HG03354 (cell line): ENCODE data around the gene COMMD2.

Source experiments
- ATAC-seq: cut with Tn5 transposase; IDR thresholded peaks from one replicate; pipeline ENCODE4 v1.9.1; 2021; ENCODE audit warnings: mild to moderate bottlenecking; ENCODE audit not compliant: unreplicated experiment, poor library complexity, severe bottlenecking

COMMD2 gene

DNA sequence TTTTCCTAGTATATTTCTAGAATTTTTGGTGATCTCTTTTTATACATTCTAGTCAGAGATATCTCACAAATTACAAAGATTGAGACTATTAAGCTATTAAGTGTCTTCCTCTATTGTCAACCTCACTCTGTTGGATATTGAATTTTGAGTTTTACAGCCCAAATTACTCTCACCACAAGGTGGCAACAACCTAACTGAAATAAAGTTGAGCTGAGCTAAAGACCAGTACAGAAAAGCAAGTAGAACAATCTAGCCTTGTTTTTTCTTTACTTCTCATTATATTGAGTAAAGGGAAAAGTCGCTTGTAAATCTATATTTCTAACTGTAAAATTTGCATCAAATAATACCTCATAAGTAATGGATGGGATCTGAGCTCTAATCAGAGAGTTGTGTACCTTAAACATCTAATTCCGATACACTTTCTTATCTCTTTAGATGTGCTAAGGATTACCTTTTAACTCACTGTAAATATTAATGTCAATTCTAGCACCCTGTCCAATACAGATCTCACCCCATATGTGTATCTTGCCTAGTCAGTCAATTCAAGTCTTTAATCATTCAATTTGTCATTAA, 13.6 kb upstream of the COMMD2 start:
- ATAC-seq = no peak

DNA sequence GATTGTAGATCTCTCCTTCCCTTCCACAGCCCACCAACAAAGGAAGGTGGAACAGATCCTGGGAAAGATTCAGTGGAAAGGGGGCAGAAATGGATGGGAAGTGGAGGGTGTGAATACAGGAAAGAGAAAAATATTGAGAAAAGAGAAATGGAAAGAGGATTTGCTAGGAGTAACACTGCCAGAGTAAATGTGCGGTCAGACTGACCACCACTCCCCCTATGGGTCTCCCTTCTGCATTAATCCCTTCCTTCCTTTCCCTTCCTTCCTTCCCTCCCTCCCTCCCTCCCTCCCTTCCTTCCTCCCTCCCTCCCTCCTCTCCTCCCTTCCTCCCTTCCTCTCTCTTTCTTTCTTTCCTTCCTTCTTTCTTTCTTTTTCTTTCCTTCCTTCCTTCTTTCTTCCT, 12.0 kb upstream of the COMMD2 start:
- no peak for ATAC-seq

- no peak for ATAC-seq
Measured at GRCh38 chr3:149763565-149764195, 11.4 kb upstream of the COMMD2 start.

- ATAC-seq = no peak
Measured at GRCh38 chr3:149753717-149754116, 1.4 kb upstream of the COMMD2 start.

DNA sequence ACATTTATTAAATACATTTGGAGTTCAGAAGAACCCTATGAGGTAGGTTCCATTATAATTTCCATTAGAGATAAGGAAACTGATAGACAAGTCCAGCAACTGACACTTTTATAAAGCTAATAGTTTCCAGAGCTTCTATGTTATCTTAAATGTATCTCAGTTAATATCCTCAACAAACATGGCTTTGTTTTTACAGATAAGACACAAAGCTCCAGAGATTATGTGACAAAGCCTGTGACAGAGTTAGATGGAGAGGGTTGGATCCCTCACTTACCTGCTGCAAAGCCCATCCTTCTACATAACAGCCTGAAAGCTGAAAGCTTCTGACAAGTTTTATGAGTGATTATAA, 473 bp upstream of the COMMD2 start:
- peak; percentile 9 for ATAC-seq

- no peak for ATAC-seq
Measured at GRCh38 chr3:149751551-149751950, 738 bp downstream of the COMMD2 start.

DNA sequence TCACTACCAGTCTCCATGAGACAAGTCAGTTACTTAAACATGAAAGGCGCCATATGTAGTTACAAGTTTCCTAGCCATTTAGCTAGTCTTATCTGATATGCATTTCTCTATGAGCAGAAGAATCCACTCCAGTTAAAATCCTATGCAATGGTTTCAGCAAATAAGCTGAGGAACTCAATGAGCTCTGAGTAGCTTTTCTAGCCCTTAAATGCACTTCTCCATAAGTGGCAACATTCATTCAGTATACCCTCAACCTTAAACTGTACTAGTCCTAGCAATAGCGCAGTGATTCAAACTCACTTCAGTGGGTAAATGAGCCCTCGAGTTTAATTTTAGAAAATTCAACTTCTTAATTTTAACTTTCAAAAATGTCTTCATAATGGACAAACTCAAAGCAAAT, 7.7 kb downstream of the COMMD2 start:
- ATAC-seq = no peak

DNA sequence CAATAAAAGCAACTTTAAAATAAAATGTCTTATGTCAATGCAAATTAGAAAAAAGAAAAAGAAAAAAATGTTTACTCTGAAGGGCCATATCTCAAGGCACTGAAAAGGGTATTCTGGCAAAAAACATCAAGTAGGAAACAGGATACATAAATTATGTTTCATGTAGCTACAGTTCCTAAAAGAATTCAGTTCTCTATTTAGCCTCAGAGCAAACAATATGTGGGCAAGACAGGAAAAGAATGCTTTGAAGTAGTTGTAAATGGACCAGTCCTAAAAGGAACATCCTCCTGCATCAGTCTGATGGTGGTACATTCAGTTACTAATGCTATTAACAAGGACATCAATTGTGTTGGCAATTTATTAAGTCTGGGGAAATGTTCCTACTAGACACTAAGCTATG, 8.1 kb downstream of the COMMD2 start:
- no peak for ATAC-seq

- no peak for ATAC-seq
Measured at GRCh38 chr3:149739396-149739795, 12.9 kb downstream of the COMMD2 start.

- ATAC-seq = no peak
Measured at GRCh38 chr3:149738876-149739275, 13.4 kb downstream of the COMMD2 start.

GRCh38 chr3:149736953-149737205, 15.4 kb downstream of the COMMD2 start:
- no peak for ATAC-seq

DNA sequence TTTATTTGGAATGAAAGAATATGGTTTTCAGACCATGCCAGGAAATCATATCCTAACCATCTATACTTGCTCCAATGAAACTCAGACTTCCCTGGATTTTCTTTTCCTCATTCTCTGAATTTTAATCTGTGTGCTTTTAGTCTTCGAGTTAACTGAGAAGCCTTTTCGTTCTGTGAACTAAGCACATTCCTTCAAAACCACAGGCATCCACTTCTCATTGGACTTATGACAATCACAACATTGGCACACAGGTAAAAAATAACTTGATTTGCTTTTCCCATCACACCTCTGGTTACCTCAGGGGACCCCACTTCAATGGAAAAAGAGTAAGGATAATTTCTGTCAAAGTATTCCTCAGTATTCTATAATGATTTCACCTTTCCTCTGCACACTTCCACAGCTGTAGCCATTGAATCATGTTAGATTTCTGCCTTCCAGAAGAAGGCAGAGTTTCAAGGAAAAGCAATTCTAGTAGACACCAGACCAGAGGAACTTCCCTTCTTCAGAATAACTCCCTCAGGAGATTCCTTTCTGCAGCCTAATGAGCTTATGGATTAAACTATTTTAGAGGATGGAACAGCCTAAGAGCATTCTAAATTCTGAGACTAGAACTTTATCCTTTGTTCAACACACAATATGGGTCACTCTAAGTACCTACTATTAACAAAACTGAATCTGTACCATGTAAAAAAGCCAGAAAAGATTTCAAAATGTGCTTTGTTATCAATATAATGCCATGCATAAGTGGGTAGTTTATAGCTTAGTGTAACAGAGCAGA, 15.9 kb downstream of the COMMD2 start:
- no peak for ATAC-seq

DNA sequence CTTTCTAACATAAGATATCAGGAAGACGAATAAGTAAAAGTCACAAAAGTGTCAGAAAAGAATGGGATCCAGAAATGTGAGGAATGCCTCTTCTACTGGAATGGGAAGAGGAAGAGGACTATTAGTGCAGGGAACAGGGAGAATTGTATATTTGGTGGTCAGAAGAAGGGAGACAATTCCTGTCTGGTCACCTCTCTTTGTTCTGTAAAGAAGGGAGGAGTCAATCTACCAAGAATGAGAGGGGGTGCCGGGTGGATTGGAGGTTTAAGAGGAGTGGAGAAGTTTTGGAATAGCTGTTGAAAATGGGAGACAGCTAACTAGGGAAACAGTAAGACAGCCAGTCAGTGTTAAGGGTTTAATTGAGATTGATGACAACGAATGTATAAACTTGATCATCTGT, 20.1 kb downstream of the COMMD2 start:
- no peak for ATAC-seq

DNA sequence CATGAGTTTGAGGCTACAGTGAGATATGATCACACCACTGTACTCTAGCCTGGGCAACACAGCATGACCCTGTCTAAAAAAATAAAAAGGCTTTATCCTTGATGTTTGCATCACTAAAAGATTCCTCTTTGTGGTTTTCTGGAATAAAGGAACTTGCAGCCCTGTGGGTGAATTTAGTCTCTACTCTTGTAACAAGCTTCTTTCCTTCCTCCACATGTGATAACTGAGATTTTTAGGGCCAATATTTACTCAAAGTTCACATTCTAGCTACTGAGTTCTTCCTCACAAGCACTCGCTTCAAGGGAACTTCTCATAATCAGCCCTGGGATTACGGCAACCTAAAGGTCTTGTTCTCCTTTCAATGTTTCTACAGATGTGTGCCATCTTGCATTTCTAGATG, 24.6 kb downstream of the COMMD2 start:
- no peak for ATAC-seq

GRCh38 chr3:149726716-149727407, 25.4 kb downstream of the COMMD2 start:
- peak; percentile 74 for ATAC-seq

DNA sequence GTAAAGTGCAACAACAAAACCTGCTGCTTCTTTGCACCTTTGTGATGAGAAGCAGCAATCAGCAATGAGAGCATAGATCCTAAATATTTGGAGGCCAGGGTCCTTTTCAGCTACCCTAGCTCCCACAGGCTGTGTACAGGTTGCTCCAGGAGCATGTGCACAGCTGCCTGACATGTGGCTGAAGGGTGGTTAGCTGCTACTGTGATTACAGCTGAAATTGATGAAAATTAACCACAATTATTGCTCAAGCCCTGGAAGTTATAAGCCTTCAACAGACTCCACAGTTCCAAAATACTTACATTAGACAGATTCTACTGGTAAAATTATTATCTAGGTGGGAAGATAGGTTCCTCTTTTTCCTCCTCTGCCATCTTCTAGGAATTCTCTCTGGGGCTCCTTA, 28.5 kb downstream of the COMMD2 start:
- no peak for ATAC-seq

- ATAC-seq = no peak
Measured at GRCh38 chr3:149720918-149721317, 31.4 kb downstream of the COMMD2 start.

DNA sequence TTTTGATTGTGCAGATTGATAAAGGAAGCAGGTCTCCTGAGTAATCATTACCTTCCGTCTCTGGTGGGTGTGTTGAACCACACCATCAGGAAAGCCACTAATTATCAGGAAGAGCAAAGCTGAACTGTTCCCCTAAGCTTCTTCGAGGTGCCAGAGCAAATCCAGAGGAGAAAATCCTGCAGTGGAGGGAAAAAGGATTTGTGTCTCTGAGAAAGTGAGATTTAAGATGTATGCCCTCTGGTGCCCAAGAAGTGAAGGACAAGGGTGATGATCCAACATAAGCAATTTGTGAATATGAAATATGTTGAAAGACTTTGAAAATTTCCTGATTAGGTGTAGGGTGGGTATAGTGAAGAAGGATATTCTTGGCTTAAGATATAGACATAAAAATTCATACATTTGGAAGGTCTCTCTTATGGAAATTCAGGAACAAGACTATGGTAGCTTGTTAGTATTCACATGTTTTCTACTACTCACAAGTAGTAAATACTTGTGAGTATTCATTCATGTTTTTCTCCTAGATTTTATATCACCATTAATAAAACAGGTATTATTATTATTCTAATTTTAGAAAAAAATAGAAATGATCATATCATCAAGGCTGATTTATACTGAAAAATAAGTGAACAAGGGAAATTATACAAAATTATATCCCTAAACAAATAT, 34.8 kb downstream of the COMMD2 start:
- peak; percentile 63 for ATAC-seq

DNA sequence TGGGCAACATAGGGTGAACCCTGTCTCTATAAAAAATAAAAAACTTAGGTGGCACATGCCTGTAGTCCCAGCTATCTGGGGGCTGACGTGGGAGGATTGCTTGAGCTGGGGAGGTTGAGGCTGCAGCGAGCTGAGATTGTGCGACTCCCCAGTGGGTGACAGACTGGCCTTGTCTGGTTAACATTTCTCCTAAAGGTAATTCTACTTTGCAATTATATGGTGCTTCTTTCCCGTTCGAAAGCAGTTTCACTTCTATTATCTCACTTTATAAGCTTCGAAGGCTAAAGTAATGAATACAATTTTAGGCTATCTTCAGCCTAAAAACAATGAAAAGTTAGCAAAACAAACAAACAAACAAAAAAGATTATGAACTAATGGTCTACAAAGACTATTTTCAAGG, 35.3 kb downstream of the COMMD2 start:
- ATAC-seq = no peak

DNA sequence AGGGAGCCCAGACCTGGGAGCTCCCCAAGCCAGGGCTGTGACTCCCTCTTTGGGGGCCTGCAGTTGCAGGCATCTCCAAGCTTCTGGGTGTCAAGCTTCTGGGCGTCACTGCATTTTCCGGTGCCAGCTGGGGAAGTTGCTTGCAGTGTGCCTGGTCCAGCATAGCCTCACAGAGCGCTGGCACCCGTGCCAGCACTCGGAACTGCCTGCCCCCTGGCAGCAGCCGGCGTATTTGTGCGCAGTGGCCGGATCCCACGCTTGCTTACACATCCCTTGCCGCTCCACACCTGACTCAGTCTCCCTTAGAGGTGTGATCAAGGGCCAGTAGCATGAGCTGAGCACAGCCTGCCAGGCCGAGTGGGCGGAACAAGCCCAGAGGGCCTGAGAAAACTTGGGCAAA, 37.0 kb downstream of the COMMD2 start:
- no peak for ATAC-seq
